Stimulated activated CD4-positive, alpha-beta T cell treated with anti-CD3 and anti-CD28 coated beads, Interleukin-12 subunit alpha, Interleukin-12 subunit beta, amount 100 ng/mL, for 48 hours (primary cell): ENCODE results near the gene SLC25A38.
"Not testable (repeated sequence)": the region's sequence is repeated elsewhere in the genome, so short reads cannot be mapped to it uniquely, and the experiment has no call there.

Source experiments
- DNase-seq, 3 donors: peaks; one replicate each; pipeline ENCODE4 v3.0.0-alpha.2; 2020; ENCODE audit warnings: low read depth in 2 of 3, low spot score in 1 of 3

SLC25A38 gene, protein sequence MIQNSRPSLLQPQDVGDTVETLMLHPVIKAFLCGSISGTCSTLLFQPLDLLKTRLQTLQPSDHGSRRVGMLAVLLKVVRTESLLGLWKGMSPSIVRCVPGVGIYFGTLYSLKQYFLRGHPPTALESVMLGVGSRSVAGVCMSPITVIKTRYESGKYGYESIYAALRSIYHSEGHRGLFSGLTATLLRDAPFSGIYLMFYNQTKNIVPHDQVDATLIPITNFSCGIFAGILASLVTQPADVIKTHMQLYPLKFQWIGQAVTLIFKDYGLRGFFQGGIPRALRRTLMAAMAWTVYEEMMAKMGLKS

DNA sequence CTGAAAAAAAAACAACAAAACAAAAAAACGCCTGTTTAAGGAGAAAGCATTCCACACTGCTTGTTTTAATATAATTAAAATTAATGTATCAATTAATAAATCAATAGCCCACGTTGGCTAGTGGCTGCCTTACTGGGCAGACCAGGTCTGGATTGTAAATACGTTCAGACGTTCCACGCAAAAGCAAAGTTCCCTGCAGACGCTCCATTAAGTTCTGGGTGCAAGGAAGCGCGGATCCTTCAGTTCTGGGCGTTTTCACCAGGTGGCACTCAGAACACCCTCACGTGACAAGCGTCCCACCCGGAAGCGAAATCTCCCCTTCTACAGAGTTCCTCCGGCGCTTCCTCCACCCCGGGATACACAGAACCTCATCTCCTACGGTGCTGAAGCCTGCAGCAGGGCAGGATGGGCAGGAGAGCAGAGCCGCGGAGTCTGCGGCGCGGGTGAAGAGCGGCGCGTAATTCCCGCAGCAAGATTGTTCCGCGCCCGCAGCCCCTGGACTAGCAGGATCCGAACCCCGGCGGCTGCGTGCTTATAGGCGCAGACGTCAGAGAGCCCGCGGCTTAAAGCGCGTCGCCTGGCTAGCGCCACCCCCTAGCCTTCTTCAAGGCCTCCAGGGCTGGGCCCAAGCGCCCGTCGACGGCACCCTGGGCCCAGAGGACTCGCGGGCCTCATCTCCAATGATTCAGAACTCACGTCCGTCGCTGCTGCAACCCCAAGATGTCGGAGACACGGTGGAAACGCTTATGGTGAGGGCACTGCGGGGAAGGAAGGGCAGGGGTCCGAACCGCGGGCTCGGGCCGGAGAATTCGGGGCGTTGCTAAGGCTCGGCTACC, at the start of gene SLC25A38:
TSS of gene SLC25A38 (plus strand) at position 326 of the 836 bp plus-strand sequence. CDS start at position 681, 355 bp downstream.
- peak; percentile 58 to 78 (median 75) for DNase-seq

DNA sequence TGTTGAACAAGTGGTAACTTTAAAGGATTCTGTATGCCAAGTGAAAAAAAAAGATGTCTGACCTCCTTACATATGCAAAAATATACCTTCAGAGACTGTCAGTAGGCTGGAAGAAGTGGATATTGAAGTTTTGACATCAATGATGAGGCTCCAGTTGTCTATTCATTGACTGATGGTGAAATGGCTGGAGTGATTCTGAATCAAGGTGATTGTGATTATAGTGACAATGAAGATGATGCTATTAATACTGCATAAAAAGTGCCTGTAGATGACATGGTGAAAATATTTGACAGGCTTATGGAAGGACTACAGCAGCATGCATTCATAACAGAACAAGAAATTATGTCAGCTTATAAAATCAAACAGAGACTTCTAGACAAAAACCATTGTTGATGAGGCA, 49.6 kb upstream of the SLC25A38 start:
- DNase-seq = no peak

- no peak for DNase-seq
These were observed 49.0 kb upstream of the SLC25A38 start for GRCh38 chr3:39334205-39334604.

DNA sequence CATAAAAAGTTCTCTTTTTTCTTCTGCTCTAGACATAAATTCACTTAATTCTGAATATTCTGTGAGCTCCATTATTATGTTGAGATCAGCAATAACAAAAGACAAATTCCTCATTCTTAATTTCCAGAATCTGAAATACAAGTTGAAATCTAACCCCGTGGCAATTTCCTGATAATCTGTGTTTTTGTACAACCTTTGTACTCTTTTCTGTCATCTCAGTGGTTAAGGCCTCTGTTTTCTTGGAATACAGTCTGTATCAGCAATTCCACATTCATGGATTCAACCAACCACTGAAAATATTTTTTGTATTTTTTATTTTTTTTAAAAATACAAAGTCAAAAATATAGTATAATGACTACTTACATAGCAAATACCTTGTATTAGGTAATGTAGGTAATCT, 45.0 kb upstream of the SLC25A38 start:
- no peak for DNase-seq

DNA sequence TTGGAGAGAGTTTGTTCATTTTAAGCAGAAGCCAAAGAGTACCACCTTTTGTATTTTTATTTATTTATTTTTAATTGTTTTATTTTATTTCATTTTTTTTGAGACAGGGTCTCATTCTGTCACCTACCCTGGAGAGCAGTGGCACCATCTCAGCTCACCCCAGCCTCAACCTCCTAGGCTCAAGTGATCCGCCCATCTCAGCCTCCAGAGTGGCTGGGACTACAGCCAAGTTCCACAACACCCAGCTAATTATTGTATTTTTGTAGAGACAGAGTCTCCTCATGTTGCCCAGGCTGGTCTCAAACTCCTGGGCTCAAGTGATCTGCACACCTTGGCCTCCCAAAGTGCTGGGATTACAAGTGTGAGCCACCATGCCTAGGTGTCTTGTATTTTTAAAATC, 44.1 kb upstream of the SLC25A38 start:
- no peak for DNase-seq

DNA sequence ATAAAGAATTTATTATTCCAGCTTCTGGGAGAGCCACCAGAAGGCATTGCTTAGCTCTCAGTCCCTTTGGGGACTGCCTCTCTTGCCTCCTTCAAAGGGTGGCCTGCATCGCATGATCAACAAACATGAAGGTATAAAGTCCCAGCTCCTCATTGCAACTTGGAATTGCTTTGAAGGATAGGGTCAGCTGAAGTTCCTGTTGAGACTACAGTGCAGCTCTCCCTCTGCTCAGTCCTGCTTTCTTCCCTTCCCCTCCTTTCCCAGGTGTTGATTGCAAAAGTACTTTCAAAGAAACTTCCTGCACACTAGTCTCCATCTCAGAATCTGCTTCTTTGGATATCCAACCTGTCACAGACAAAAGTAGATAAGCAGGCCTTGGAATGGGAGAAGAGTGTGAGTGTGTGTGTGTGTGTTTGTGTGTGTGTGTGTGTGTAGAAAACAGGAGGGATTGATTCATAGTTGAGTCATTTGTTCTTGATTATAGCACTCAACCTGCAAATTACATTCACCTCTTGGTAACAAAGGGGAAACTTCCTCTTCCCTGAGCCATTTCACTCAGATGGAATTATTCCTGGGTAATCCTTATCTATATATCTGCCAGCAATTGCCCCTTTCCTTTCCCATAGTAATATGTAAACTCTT, 40.0 kb upstream of the SLC25A38 start:
- no peak for DNase-seq

DNA sequence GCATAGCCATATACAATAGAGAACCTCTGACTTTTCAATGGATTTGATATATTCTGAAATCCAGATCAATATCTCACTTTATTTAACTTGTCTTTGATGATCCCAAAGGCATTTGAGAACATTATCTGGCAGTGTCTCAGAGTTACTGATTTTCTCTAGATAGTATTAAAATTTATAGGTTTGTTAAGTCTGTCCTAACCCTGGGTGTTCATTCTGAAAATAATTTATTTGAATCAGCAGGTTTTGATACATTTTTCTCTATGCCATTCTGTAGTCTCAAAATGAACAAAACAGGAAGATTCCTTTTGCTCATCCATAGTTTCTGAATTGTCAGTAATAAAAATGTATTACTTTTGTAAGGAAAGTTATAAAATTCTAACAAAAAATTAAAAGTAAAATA, 39.4 kb upstream of the SLC25A38 start:
- DNase-seq = no peak

DNA sequence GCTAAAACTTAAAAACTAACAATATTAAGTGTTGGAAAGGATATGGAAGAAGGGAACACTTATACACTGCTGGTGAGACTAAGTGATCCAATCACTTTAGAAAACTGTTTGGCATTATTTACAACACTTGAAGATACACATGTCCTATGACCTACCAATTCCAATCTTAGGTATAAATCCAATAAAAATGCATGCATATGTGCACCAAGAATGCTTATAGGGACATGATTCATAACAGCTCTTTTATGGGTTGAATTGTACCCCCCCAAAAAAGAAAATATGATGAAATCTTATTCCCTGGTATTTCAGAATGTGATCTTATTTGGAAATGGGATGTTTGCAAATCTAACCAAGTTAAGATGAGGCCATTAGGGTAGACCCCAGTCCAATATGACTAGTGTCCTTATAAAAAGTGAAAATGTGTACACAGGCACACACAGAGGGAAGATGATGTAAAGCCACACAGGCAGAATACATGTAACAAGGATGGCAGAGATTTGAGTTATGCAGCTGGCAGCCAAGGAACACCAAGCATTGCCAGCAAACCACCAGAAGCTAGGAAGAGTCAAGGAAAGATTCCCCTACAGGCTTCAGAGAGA, 38.3 kb upstream of the SLC25A38 start:
- no peak for DNase-seq

- DNase-seq = no peak
These were observed 36.2 kb upstream of the SLC25A38 start for GRCh38 chr3:39346785-39347585.

- no peak for DNase-seq
These were observed 35.6 kb upstream of the SLC25A38 start for GRCh38 chr3:39347586-39347876.

DNA sequence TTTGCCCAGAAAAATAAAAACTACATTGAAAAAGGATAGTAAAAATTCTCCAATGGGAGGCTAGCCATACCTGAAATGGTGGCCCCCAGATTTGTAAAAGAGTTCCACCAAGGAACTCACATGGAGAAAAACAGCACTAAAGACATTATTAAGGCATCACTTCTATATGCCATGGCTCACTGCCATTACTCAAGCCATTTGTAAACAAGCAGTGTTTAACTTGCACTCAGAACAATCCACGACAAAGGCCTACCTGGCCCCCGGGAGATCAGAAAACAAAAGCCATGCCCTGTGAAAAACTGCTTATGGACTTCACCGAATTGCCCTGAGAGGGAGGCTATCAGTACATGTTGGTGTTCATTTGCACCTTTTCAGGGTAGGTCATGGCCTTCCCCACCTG, 34.1 kb upstream of the SLC25A38 start:
- DNase-seq = no peak

DNA sequence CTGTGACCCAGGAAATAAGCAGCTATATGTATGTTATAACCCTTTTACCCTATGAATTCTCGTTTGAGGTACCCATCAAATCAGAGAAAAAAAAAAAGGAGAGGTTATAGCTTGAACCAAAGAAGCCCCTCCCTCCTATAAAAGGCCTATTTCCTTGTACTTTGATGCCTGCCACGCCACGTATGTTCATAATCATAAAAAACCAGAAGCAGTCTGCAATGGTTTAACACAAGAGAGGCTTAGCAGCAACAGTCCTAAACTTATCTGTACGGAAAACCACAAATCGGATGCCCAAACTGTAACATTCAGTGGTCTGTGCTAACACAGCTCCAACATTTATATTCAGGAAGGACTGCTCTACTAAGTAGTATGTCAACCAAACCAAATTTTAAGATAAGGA, 32.5 kb upstream of the SLC25A38 start:
- DNase-seq = no peak

- not testable (repeated sequence) for DNase-seq
These were observed 32.0 kb upstream of the SLC25A38 start for GRCh38 chr3:39351134-39351533.

DNA sequence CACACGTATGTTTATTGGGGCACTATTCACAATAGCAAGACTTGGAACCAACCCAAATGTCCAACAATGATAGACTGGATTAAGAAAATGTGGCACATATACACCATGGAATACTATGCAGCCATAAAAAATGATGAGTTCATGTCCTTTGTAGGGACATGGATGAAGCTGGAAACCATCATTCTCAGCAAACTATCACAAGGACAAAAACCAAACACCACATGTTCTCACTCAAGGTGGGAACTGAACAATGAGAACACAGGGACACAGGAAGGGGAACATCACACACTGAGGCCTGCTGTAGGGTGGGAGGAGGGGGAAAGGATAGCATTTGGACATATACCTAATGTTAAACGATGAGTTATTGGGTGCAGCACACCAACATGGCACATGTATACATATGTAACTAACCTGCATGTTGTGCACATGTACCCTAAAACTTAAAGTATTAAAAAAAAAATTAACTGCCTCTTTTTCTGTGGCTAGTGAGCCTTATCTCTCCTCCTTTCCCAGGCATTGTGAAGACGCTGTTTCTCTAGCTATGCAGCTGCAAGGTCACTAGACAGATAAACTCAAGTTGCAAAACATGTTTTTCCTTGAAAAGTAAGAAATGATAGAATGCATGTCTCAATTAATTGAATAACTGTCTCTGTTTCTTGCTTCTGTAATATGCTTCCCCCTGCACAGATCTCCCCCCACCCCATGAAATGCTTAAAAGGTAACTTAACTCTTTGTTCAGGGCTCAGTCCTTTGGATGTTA, 29.8 kb upstream of the SLC25A38 start:
- not testable (repeated sequence) for DNase-seq

- DNase-seq = no peak
These were observed 24.8 kb upstream of the SLC25A38 start for GRCh38 chr3:39358333-39358732.

DNA sequence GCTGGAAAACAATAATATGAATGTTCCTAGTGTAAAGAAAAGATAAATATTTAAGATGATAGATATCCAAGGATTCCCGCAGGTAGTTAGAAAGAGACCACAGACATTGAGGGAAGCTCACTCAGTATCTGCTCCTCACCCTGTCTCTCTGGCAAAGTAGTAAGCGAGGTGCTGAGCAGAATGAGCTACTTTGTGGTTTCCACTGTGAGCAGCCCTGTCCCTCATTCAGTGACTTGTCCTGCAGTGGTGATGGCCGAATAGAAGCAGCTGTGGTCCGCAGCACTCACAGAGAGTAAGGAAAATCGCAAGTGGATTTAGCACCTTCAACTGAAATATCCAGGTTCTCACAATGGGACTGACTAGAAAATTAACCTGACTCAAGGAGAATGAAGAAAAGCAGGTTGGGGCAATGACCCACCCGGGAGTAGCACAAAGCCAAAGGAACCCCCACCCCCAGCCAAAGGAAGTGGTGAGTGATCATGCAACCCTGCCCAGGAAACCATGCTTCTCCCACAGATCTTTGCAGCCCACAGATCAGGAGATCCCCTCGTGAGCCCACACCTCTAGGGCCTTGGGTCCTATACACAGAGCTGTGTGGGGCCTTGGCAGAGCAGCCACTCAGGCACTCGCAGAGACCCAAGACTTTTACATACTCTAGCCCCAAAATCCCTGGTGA, 21.8 kb upstream of the SLC25A38 start:
- peak in 2 of 3 donors; percentile 17 to 22 for DNase-seq

GRCh38 chr3:39362192-39362591, 21.0 kb upstream of the SLC25A38 start:
- DNase-seq = no peak

DNA sequence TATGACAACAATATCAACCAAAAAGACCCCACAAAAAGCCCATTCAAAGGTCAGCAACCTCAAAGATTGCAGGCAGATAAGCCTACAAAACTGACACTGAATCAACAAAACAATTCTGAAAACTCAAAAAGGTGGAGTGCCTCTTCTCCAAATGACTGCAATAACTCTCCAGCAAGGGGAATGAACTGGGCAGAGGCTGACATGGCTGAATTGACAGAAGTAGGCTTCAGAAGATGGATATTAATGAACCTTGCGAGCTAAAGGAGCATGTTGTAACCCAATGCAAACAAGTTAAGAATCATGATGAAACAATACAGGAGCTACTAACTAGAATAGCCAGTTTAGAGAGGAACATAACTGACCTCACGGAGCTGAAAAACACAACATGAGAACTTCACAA, 20.4 kb upstream of the SLC25A38 start:
- DNase-seq = no peak

- DNase-seq = not testable (repeated sequence)
These were observed 12.7 kb upstream of the SLC25A38 start for GRCh38 chr3:39370450-39370849.

DNA sequence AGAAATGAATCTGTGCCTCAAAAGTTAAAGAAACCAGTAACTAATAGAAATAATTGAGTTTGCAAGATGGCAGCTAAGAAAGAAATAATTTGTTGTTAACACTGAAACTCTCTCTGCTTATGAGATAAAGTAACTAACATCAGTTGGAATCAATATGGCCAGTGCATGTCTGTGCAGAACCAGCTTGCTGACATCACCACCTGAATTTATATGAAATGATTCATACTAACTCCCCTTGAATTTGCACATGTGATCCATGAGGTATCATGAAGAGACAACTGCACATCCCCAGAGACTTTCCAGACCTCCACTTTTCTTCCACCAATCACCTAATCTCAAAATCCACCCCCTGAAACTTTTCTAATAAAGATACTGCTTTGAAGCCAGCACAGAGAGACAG, 10.3 kb upstream of the SLC25A38 start:
- no peak for DNase-seq
